Hepatocyte (in vitro differentiated cells): ENCODE measurements around the gene CREB5.

Source experiments
- EZH2 ChIP-seq: fragments of 200-600 bp; sonication (generic); IDR thresholded peaks from 2 replicates; pipeline ENCODE4 v1.6.1; 2016; ENCODE audit warnings: antibody characterized with exemption, mild to moderate bottlenecking, borderline replicate concordance
- EZH2phosphoT487 ChIP-seq: fragments of 200-600 bp; sonication (generic); IDR thresholded peaks from one replicate; pipeline ENCODE4 v1.6.1; 2018; ENCODE audit warnings: antibody characterized with exemption, mild to moderate bottlenecking, low read depth, moderate library complexity; ENCODE audit not compliant: unreplicated experiment, severe bottlenecking
- TF ChIP-seq, protein P1 (sequence below): fragments of 200-600 bp; sonication (generic); IDR thresholded peaks from 2 replicates; pipeline ENCODE4 v1.5.1; 2016; ENCODE audit warnings: antibody characterized with exemption, mild to moderate bottlenecking; ENCODE audit not compliant: poor library complexity

DNA sequence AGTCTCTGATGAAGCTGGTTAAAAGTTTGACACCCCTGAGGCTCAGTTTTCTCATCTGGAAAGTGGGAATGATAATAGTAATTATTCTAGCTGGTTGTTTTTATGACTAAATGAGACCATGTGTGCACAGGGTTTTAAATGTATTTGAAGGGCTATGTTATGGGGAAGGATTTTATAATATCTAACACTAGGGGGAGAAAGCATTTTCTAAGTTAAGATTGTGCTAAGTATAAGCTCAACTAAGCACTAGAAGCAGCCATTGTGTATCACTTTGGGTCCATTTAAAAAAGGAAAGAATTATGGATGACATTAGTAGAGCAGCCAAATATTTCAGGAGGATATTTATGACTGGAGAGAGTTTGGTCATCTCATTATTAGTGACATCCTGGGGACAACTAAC is 49.5 kb upstream of the CREB5 start:
- TF ChIP-seq, protein P1, sequence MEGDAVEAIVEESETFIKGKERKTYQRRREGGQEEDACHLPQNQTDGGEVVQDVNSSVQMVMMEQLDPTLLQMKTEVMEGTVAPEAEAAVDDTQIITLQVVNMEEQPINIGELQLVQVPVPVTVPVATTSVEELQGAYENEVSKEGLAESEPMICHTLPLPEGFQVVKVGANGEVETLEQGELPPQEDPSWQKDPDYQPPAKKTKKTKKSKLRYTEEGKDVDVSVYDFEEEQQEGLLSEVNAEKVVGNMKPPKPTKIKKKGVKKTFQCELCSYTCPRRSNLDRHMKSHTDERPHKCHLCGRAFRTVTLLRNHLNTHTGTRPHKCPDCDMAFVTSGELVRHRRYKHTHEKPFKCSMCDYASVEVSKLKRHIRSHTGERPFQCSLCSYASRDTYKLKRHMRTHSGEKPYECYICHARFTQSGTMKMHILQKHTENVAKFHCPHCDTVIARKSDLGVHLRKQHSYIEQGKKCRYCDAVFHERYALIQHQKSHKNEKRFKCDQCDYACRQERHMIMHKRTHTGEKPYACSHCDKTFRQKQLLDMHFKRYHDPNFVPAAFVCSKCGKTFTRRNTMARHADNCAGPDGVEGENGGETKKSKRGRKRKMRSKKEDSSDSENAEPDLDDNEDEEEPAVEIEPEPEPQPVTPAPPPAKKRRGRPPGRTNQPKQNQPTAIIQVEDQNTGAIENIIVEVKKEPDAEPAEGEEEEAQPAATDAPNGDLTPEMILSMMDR = no peak
- TF ChIP-seq EZH2phosphoT487 (no peak), EZH2 (no peak)
